Renal cortex interstitium (tissue), 11 donors: ENCODE measurements around the gene C19orf12. TPM values are rescaled to one million over a fixed set of nuclear protein-coding genes. Genes with fewer than 3 reads are reported as not detected.

ENCODE experiments used
- DNase-seq, 11 donors: peaks; one replicate each; pipeline ENCODE4 v3.0.0-alpha.2; 2013; ENCODE audit warnings: low read depth in 9 of 11, low spot score in 4 of 11; ENCODE audit errors: extremely low read depth in 1 of 11
- polyA plus RNA-seq, 3 donors: library from polyadenylated mRNA; unstranded; fragments of 120-200 nt; gene quantifications; one replicate each; pipeline ENCODE4 v1.2.1, GENCODE V29; 2013; ENCODE audit not compliant: insufficient read length in 3 of 3

Gene C19orf12
- polyA plus RNA-seq, 3 donors = 24.5 to 26.9 (median 26.6) TPM

GRCh38 chr19:29658221-29658991 is 56.7 kb downstream of the C19orf12 start:
- no peak for DNase-seq

DNA sequence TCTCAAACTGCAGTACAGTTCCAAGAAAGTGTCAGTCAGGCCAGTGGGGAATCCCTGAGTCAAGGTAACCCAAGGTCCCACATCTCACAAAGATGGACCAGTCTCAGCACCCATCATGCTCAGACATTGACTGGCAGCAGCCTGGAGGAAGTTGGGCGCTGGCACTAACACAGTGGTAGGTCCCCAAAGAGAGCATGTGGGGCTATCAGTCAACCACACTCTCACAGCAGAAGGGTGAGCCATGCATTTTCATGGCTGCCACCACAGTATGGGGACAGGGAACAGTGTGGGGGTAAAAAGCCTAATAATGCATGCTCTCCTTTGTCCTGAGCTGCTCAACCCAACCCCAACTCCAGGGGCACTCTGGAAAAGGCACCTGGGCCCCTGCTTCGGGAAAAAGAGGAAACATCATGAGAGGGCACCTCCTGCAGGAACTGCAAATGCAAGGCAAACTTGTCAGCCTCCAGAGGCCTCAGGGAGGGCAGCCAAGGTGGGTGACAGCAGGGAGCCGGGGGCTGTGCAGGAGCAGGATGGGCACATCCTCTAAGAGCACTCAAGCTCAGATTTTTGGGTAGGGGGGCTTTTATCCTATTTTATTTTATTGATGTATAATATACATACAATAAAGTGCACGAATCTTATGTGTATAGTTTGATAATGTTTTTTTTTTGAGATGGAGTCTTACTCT is 59.3 kb downstream of the C19orf12 start:
- no peak for DNase-seq

DNA sequence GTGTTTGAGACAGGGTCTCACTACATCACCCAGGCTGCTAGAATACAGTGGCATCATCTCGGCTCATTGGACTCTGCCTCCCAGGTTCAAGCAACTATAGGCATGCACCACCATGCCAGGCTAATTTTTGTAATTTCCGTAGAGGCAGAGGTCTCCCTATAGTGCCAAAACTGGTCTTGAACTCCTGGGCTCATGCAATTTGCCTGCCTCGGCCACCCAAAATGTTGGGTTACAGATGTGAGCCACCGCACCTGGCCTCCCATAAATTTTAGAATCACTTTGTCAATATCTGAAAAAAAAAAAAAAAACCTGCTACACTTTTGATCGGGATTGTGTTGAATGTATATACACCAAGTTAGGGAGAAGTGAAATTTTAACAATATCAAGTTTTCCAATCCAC is 61.7 kb downstream of the C19orf12 start:
- DNase-seq = no peak

GRCh38 chr19:29651622-29652394 is 63.3 kb downstream of the C19orf12 start:
- no peak for DNase-seq

DNA sequence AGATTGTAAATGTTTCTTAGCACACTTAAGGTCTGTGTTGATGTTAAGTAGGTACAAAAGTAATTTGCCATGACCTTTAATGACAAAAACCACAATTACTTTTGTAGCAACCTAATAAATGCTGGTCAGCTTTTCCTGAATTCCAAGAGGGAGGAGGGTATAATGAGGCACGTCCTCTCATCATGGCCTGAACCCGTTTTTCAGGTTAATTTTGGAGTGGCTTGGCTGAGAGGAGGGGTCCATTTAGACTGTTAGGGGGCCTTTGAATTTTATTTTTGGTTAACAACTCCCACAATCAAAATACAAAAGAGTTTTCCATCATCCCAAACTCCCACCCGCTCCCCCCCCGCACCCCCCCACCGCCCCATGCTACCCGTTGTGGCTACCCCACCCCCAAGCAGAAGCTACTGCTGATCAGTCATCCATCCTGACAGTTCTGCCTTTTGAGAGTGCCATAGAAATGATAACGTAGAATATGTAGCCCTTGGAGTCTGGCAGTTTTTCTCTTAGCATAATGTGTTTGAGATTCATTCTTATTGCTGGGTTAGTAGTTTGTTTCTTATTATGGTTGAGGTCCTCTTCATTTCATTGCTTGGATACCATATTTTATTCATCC is 64.2 kb downstream of the C19orf12 start:
- no peak for DNase-seq

Other genes with a start within 250 kb of the C19orf12 start
- under 1 TPM; 0.42 to 0.64 (median 0.60) TPM for gene VSTM2B, start 189.3 kb downstream of the C19orf12 start, polyA plus RNA-seq
- 10 to 100 TPM; 58.1 to 75.1 (median 64.2) TPM for gene POP4, start 109.0 kb downstream of the C19orf12 start, polyA plus RNA-seq
- gene PLEKHF1, start 49.8 kb downstream of the C19orf12 start, polyA plus RNA-seq = 1 to 10 TPM; 1.3 to 2.1 (median 2.0) TPM
- gene CCNE1, start 96.7 kb upstream of the C19orf12 start, polyA plus RNA-seq = 10 to 100 TPM in 2 of 3 donors, 1 to 10 TPM in 1; 6.1 to 11.5 (median 11.0) TPM
- gene URI1, start 227.0 kb upstream of the C19orf12 start, polyA plus RNA-seq = 100 to 1,000 TPM in 2 of 3 donors, 10 to 100 TPM in 1; 96.9 to 114 (median 107) TPM